ENCODE results near the gene GARNL3. TPM values are rescaled to one million over a fixed set of nuclear protein-coding genes. Genes with fewer than 3 reads are reported as not detected.
A peak's percentile ranks its signal among the peaks of the same experiment; 100 is the strongest.

The GARNL3 gene
- total and polyA plus RNA-seq, 2 experiments from 2014 or later: 9.5 to 10.5 TPM

DNA sequence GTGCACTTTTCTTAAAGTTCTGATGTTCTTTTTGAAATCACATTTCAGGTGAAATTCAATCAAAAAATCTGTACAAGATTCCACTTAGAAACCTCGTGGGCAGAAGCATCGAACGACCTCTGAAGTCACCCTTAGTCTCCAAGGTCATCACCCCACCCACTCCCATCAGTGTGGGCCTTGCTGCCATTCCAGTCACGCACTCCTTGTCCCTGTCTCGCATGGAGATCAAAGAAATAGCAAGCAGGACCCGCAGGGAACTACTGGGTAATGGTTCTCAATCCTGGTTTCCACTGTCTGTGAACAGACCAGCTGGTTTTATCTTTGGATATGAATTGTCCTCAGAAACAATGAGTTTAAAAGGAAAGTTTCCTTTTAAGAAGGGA, 124.3 kb downstream of the GARNL3 start:
- peak overlapping the region; percentile 57 for H3K4me2 ChIP-seq
- H3K79me2 ChIP-seq: no peaks in the 10 kb centered on the region
- no peak for DNase-seq (ENCODE audit: low spot score)
- WGBS (ENCODE audit: low lambda C conversion rate, missing lambda C conversion rate): 26% methylated on average over 6 of the region's 6 CpGs
- H3K4me1 ChIP-seq (ENCODE audit: insufficient read depth): peaks cover 41% of the 10 kb centered on the region
- no peak for TF ChIP-seq CTCF (IDR thresholded peaks at IDR 0.05; ENCODE audit: poor library complexity)
- no peak for TF ChIP-seq EZH2phosphoT487 (IDR thresholded peaks at IDR 0.05; ENCODE audit: low read depth, severe bottlenecking, unreplicated experiment)
- no peak for TF ChIP-seq EZH2 (IDR thresholded peaks at IDR 0.05; ENCODE audit: borderline replicate concordance)
- no peak overlapping the region for H3K4me3 ChIP-seq
- H3K36me3 ChIP-seq (replicated peaks; ENCODE audit: insufficient read depth, low read depth): no peaks in the 10 kb centered on the region
- H3K9me2 ChIP-seq (replicated peaks; ENCODE audit: insufficient read depth): no peaks in the 10 kb centered on the region
- H3K27me3 ChIP-seq: no peaks in the 10 kb centered on the region
- no peak overlapping the region for H2AFZ ChIP-seq
- peak overlapping the region; percentile 96 for H3K27ac ChIP-seq
- H3K9me3 ChIP-seq (ENCODE audit: low read depth): no peaks in the 10 kb centered on the region
- no peaks in the 10 kb centered on the region for H4K20me1 ChIP-seq (ENCODE audit: insufficient read depth, poor library complexity, severe bottlenecking)

GRCh38 chr9:127389381-127390247, 125.0 kb downstream of the GARNL3 start:
- peak overlapping the region; percentile 57 for H3K4me2 ChIP-seq
- peaks cover 44% of the 10 kb centered on the region for H3K4me1 ChIP-seq (ENCODE audit: insufficient read depth)
- no peaks in the 10 kb centered on the region for H4K20me1 ChIP-seq (ENCODE audit: insufficient read depth, poor library complexity, severe bottlenecking)

DNA sequence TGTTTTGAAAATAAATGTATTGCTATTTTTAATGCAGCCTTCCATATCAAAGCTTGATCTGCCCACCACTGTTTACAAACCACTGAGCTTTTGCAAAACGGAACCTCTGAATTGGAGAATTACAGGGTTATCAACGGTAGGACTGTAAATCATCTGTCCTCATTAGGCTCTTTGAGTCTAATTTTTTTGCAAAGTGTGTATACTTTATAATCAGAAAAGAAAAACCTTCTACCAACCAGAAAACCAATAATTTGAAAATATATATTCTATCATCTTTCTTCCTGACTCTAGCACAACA, 125.6 kb downstream of the GARNL3 start:
- no peaks in the 10 kb centered on the region for H3K36me3 ChIP-seq (replicated peaks; ENCODE audit: insufficient read depth, low read depth)
- no peak overlapping the region for H2AFZ ChIP-seq
- H3K4me1 ChIP-seq (ENCODE audit: insufficient read depth): peaks cover 50% of the 10 kb centered on the region

More at GRCh38 chr9:127389381-127390247, 125.0 kb downstream of the GARNL3 start:
- Histone ChIP-seq H3K36me3 (replicated peaks; ENCODE audit: insufficient read depth, low read depth) (no peaks in the 10 kb centered on the region), H3K79me2 (no peaks in the 10 kb centered on the region), H2AFZ (no peak overlapping the region), H3K4me3 (no peak overlapping the region), H3K9me3 (ENCODE audit: low read depth) (no peaks in the 10 kb centered on the region), H3K27ac (peak overlapping the region; percentile 96), H3K27me3 (no peaks in the 10 kb centered on the region), H3K9me2 (replicated peaks; ENCODE audit: insufficient read depth) (no peaks in the 10 kb centered on the region)
- no peak for TF ChIP-seq CTCF (IDR thresholded peaks at IDR 0.05; ENCODE audit: poor library complexity)
- no peak for TF ChIP-seq EZH2phosphoT487 (IDR thresholded peaks at IDR 0.05; ENCODE audit: low read depth, severe bottlenecking, unreplicated experiment)
- TF ChIP-seq EZH2 (IDR thresholded peaks at IDR 0.05; ENCODE audit: borderline replicate concordance): no peak
- WGBS (ENCODE audit: low lambda C conversion rate, missing lambda C conversion rate): 60% methylated on average over 4 of the region's 4 CpGs
- no peak for DNase-seq (ENCODE audit: low spot score)

More for the DNA sequence above, 125.6 kb downstream of the GARNL3 start:
- Histone ChIP-seq H3K9me3 (ENCODE audit: low read depth) (no peaks in the 10 kb centered on the region), H3K27ac (peak overlapping the region; percentile 96), H3K27me3 (no peaks in the 10 kb centered on the region), H4K20me1 (ENCODE audit: insufficient read depth, poor library complexity, severe bottlenecking) (no peaks in the 10 kb centered on the region), H3K4me3 (no peak overlapping the region), H3K9me2 (replicated peaks; ENCODE audit: insufficient read depth) (no peaks in the 10 kb centered on the region), H3K79me2 (no peaks in the 10 kb centered on the region), H3K4me2 (peak overlapping the region; percentile 1)
- DNase-seq (ENCODE audit: low spot score): no peak
- no peak for TF ChIP-seq CTCF (IDR thresholded peaks at IDR 0.05; ENCODE audit: poor library complexity)
- no peak for TF ChIP-seq EZH2phosphoT487 (IDR thresholded peaks at IDR 0.05; ENCODE audit: low read depth, severe bottlenecking, unreplicated experiment)
- TF ChIP-seq EZH2 (IDR thresholded peaks at IDR 0.05; ENCODE audit: borderline replicate concordance): no peak
- WGBS (ENCODE audit: low lambda C conversion rate, missing lambda C conversion rate): 52% methylated on average over 2 of the region's 2 CpGs

Measured in hepatocyte (in vitro differentiated cells).